ENCODE results near the gene CEP128.

The CEP128 gene

GRCh38 chr14:80906336-80906735 lies 35.2 kb downstream of the CEP128 start:
- no peak overlapping the region for H3K4me3 ChIP-seq (ENCODE audit: low read depth, low read length)
- TF ChIP-seq CTCF (IDR thresholded peaks at IDR 0.05; ENCODE audit: control insufficient read depth, extremely low read depth, insufficient read depth) = no peak
- DNase-seq (ENCODE audit: low read depth) = no peak

GRCh38 chr14:80902608-80903007 lies 38.9 kb downstream of the CEP128 start:
- DNase-seq (ENCODE audit: low read depth) = no peak
- H3K4me3 ChIP-seq (ENCODE audit: low read depth, low read length) = no peak overlapping the region
- no peak for TF ChIP-seq CTCF (IDR thresholded peaks at IDR 0.05; ENCODE audit: control insufficient read depth, extremely low read depth, insufficient read depth)

- no peak for DNase-seq (ENCODE audit: low read depth)
- no peak overlapping the region for H3K4me3 ChIP-seq (ENCODE audit: low read depth, low read length)
- TF ChIP-seq CTCF (IDR thresholded peaks at IDR 0.05; ENCODE audit: control insufficient read depth, extremely low read depth, insufficient read depth) = no peak
Observed at GRCh38 chr14:80901822-80902221, 39.7 kb downstream of the CEP128 start.

- TF ChIP-seq CTCF (IDR thresholded peaks at IDR 0.05; ENCODE audit: control insufficient read depth, extremely low read depth, insufficient read depth) = no peak
- peak; percentile 52 for DNase-seq (ENCODE audit: low read depth)
- no peak overlapping the region for H3K4me3 ChIP-seq (ENCODE audit: low read depth, low read length)
Observed at GRCh38 chr14:80901260-80901659, 40.3 kb downstream of the CEP128 start.

- TF ChIP-seq CTCF (IDR thresholded peaks at IDR 0.05; ENCODE audit: control insufficient read depth, extremely low read depth, insufficient read depth) = no peak
- no peak overlapping the region for H3K4me3 ChIP-seq (ENCODE audit: low read depth, low read length)
- no peak for DNase-seq (ENCODE audit: low read depth)
Observed at GRCh38 chr14:80872645-80873044, 68.9 kb downstream of the CEP128 start.

GRCh38 chr14:80868260-80868659 lies 73.3 kb downstream of the CEP128 start:
- H3K4me3 ChIP-seq (ENCODE audit: low read depth, low read length) = no peak overlapping the region
- TF ChIP-seq CTCF (IDR thresholded peaks at IDR 0.05; ENCODE audit: control insufficient read depth, extremely low read depth, insufficient read depth) = no peak
- DNase-seq (ENCODE audit: low read depth) = no peak

GRCh38 chr14:80867798-80868197 lies 73.7 kb downstream of the CEP128 start:
- no peak overlapping the region for H3K4me3 ChIP-seq (ENCODE audit: low read depth, low read length)
- no peak for DNase-seq (ENCODE audit: low read depth)
- TF ChIP-seq CTCF (IDR thresholded peaks at IDR 0.05; ENCODE audit: control insufficient read depth, extremely low read depth, insufficient read depth) = no peak

Data from LNCaP clone FGC (cell line).